Liver (tissue), 9 donors: ENCODE data around the gene PDGFA. TPM values are rescaled to one million over a fixed set of nuclear protein-coding genes. Genes with fewer than 3 reads are reported as not detected.

Experiments
- DNase-seq: peaks from one replicate; pipeline ENCODE4 v3.0.0-alpha.2; 2017; ENCODE audit warnings: low spot score
- H3K27ac ChIP-seq, 2 donors: one replicate each; pipeline ENCODE4 v1.7.0; 2013; ENCODE audit warnings: inconsistent platforms in 2 of 2, low read length in 2 of 2, control low read depth in 1 of 2, low read depth in 1 of 2, mild to moderate bottlenecking in 1 of 2
- H3K27me3 ChIP-seq, 4 donors: one replicate each; pipeline versions ENCODE4 v1.6.1 to v1.7.0; 2013; ENCODE audit warnings: low read length in 3 of 4, inconsistent platforms in 1 of 4, mild to moderate bottlenecking in 1 of 4, moderate library complexity in 1 of 4; ENCODE audit not compliant: control insufficient read depth in 4 of 4, insufficient read depth in 4 of 4
- H3K36me3 ChIP-seq, 4 donors: one replicate each; pipeline versions ENCODE4 v1.6.1 to v1.7.0; 2013; ENCODE audit warnings: low read length in 3 of 4, mild to moderate bottlenecking in 3 of 4, low read depth in 1 of 4, moderate library complexity in 1 of 4; ENCODE audit not compliant: control insufficient read depth in 4 of 4, insufficient read depth in 3 of 4
- H3K4me1 ChIP-seq, 4 donors: one replicate each; pipeline versions ENCODE4 v1.6.1 to v1.7.0; 2013; ENCODE audit warnings: low read length in 3 of 4, mild to moderate bottlenecking in 3 of 4, moderate library complexity in 1 of 4; ENCODE audit not compliant: control insufficient read depth in 4 of 4, insufficient read depth in 4 of 4
- H3K4me3 ChIP-seq, 3 donors: one replicate each; pipeline versions ENCODE4 v1.6.1 to v1.7.0; 2013; ENCODE audit warnings: low read length in 3 of 3, control low read depth in 1 of 3, low read depth in 1 of 3, mild to moderate bottlenecking in 1 of 3
- H3K9ac ChIP-seq, 2 donors: one replicate each; pipeline ENCODE4 v1.7.0; 2013; ENCODE audit warnings: low read length in 2 of 2, mild to moderate bottlenecking in 2 of 2, moderate library complexity in 2 of 2, control low read depth in 1 of 2, low read depth in 1 of 2
- H3K9me3 ChIP-seq, 4 donors: one replicate each; pipeline versions ENCODE4 v1.6.1 to v1.7.0; 2013; ENCODE audit warnings: low read length in 3 of 4; ENCODE audit not compliant: control insufficient read depth in 4 of 4
- EGR1 ChIP-seq, 2 donors: IDR thresholded peaks; 2 replicates each; pipeline ENCODE4 v1.6.1; 2016 to 2018; ENCODE audit warnings: antibody characterized with exemption in 2 of 2, low read depth in 2 of 2
- FOXA1 ChIP-seq: IDR thresholded peaks from 2 replicates; pipeline ENCODE4 v1.6.1; 2016; ENCODE audit warnings: antibody characterized with exemption
- FOXA2 ChIP-seq: IDR thresholded peaks from 2 replicates; pipeline ENCODE4 v1.6.1; 2016; ENCODE audit warnings: antibody characterized with exemption
- GABPA ChIP-seq, 2 donors: IDR thresholded peaks in 1 of 2; conservative IDR thresholded peaks in 1 of 2; 2 replicates each; pipeline ENCODE4 v1.6.1; 2016; ENCODE audit warnings: antibody characterized with exemption in 2 of 2, mild to moderate bottlenecking in 1 of 2, moderate library complexity in 1 of 2
- HNF4A ChIP-seq, 2 donors: conservative IDR thresholded peaks; 2 replicates each; pipeline ENCODE4 v1.6.1; 2016; ENCODE audit warnings: antibody characterized with exemption in 2 of 2, mild to moderate bottlenecking in 2 of 2
- HNF4G ChIP-seq: IDR thresholded peaks from 2 replicates; pipeline ENCODE4 v1.6.1; 2016; ENCODE audit warnings: antibody characterized with exemption
- JUND ChIP-seq, 2 donors: IDR thresholded peaks; 2 replicates each; pipeline ENCODE4 v1.6.1; 2016; ENCODE audit warnings: antibody characterized with exemption in 2 of 2
- NR2F2 ChIP-seq: IDR thresholded peaks from 2 replicates; pipeline ENCODE4 v1.6.1; 2016; ENCODE audit warnings: antibody characterized with exemption
- RAD21 ChIP-seq, 2 donors: IDR thresholded peaks; 2 replicates each; pipeline ENCODE4 v1.6.1; 2016; ENCODE audit warnings: antibody characterized with exemption in 2 of 2, mild to moderate bottlenecking in 2 of 2
- RXRA ChIP-seq, 2 donors: IDR thresholded peaks; 2 replicates each; pipeline ENCODE4 v1.6.1; 2017 to 2018; ENCODE audit warnings: antibody characterized with exemption in 2 of 2, mild to moderate bottlenecking in 1 of 2
- SP1 ChIP-seq: IDR thresholded peaks from 2 replicates; pipeline ENCODE4 v1.6.1; 2018; ENCODE audit warnings: antibody characterized with exemption, mild to moderate bottlenecking
- TAF1 ChIP-seq: conservative IDR thresholded peaks from 2 replicates; pipeline ENCODE4 v1.6.1; 2016; ENCODE audit warnings: antibody characterized with exemption, mild to moderate bottlenecking
- YY1 ChIP-seq: IDR thresholded peaks from 2 replicates; pipeline ENCODE4 v1.6.1; 2016; ENCODE audit warnings: antibody characterized with exemption, mild to moderate bottlenecking
- WGBS: extraction: QIAGEN DNeasy Blood & Tissue Kit; methylation state at CpG from one replicate; pipeline ENCODE4 v1.1.7; 2013; 5-methylcytosine and 5-hydroxymethylcytosine counted together
- polyA plus RNA-seq, 2 donors: library from polyadenylated mRNA; stranded (reverse) in 1 of 2; unstranded in 1 of 2; fragments of 200-250 nt in 1 of 2; fragments of >200 nt in 1 of 2; fragmentation: Nextera tagmentation in 1 of 2; extraction: Ambion mirVana in 1 of 2; gene quantifications; one replicate each; pipeline versions ENCODE4 v1.2.1 to v1.2.3, GENCODE V29; 2013 to 2015
- total RNA-seq, 2 donors: library from RNA; depleted of rRNA; stranded (reverse); fragments of >200 nt; gene quantifications; one replicate each; pipeline ENCODE4 v1.2.3, GENCODE V29; 2014
- TF ChIP-seq, protein P1 (sequence below): fragments of 150-350 bp; IDR thresholded peaks from 2 replicates; pipeline ENCODE4 v1.5.1; 2017; ENCODE audit warnings: improper control_type of control experiment, low read depth, low read length; ENCODE audit not compliant: missing input control
- TF ChIP-seq, protein P2 (sequence below): IDR thresholded peaks from 2 replicates; pipeline ENCODE4 v1.6.1; 2016; ENCODE audit warnings: antibody characterized with exemption
- TF ChIP-seq, protein P3 (sequence below): IDR thresholded peaks from 2 replicates; pipeline ENCODE4 v1.6.1; 2016; ENCODE audit warnings: antibody characterized with exemption
- TF ChIP-seq, protein P4 (sequence below): IDR thresholded peaks from 2 replicates; pipeline ENCODE4 v1.6.1; 2016; ENCODE audit warnings: antibody characterized with exemption
- TF ChIP-seq, protein P5 (sequence below): IDR thresholded peaks from 2 replicates; pipeline ENCODE4 v1.6.1; 2016; ENCODE audit warnings: antibody characterized with exemption, mild to moderate bottlenecking
- donor health status: healthy.
- donor health status: healthy.
- donor health status: healthy.
- donor health status: healthy.
- donor health status: healthy.

The PDGFA gene
- total and polyA plus RNA-seq, 4 donors = 1.4 to 5.1 (median 2.0) TPM

DNA sequence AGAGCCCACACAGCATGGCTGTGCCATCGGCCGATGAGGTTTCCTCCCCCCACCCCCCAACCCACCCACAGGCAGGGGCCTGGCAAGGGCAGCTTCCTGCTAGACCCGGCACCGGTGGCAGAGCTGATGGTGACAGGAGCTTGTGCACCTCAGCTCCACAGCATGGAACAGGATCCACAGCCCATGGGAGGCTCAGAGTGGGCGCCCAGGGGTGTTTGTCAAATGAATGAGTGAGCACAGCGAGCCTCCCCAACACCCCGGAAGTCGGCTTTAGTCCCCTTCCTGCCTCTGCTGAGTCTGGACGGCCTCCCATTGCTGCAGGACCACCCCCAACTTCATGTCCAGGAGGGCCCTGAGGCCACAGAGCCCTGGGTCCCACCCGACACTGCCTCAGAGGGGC, 68.9 kb downstream of the PDGFA start:
- no peak overlapping the region for H3K27ac ChIP-seq
- no peaks in the 10 kb centered on the region for H3K9me3 ChIP-seq
- H3K27me3 ChIP-seq = peaks cover 0 to 2% (median 0%) of the 10 kb centered on the region in 4 donors
- H3K9ac ChIP-seq = no peak overlapping the region
- H3K36me3 ChIP-seq = no peaks in the 10 kb centered on the region
- no peak overlapping the region for H3K4me3 ChIP-seq
- H3K4me1 ChIP-seq = no peaks in the 10 kb centered on the region
- no peak for DNase-seq
- TF ChIP-seq, protein P1, sequence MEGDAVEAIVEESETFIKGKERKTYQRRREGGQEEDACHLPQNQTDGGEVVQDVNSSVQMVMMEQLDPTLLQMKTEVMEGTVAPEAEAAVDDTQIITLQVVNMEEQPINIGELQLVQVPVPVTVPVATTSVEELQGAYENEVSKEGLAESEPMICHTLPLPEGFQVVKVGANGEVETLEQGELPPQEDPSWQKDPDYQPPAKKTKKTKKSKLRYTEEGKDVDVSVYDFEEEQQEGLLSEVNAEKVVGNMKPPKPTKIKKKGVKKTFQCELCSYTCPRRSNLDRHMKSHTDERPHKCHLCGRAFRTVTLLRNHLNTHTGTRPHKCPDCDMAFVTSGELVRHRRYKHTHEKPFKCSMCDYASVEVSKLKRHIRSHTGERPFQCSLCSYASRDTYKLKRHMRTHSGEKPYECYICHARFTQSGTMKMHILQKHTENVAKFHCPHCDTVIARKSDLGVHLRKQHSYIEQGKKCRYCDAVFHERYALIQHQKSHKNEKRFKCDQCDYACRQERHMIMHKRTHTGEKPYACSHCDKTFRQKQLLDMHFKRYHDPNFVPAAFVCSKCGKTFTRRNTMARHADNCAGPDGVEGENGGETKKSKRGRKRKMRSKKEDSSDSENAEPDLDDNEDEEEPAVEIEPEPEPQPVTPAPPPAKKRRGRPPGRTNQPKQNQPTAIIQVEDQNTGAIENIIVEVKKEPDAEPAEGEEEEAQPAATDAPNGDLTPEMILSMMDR = no peak
- TF ChIP-seq, protein P2, sequence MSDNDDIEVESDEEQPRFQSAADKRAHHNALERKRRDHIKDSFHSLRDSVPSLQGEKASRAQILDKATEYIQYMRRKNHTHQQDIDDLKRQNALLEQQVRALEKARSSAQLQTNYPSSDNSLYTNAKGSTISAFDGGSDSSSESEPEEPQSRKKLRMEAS = no peak
- TF ChIP-seq NR2F2 (no peak), TAF1 (no peak), YY1 (no peak), GABPA (IDR thresholded peaks at IDR 0.05 in 1 of 2, conservative IDR thresholded peaks at IDR 0.05 in 1 of 2) (no peak), SP1 (no peak), FOXA2 (no peak), JUND (IDR thresholded peaks at IDR 0.05) (no peak), FOXA1 (no peak), EGR1 (IDR thresholded peaks at IDR 0.05; ENCODE audit: low read depth in 2 of 2) (no peak), RXRA (IDR thresholded peaks at IDR 0.05) (no peak), RAD21 (IDR thresholded peaks at IDR 0.05) (no peak), HNF4A (conservative IDR thresholded peaks at IDR 0.05) (no peak), HNF4G (no peak)
- TF ChIP-seq, protein P3, sequence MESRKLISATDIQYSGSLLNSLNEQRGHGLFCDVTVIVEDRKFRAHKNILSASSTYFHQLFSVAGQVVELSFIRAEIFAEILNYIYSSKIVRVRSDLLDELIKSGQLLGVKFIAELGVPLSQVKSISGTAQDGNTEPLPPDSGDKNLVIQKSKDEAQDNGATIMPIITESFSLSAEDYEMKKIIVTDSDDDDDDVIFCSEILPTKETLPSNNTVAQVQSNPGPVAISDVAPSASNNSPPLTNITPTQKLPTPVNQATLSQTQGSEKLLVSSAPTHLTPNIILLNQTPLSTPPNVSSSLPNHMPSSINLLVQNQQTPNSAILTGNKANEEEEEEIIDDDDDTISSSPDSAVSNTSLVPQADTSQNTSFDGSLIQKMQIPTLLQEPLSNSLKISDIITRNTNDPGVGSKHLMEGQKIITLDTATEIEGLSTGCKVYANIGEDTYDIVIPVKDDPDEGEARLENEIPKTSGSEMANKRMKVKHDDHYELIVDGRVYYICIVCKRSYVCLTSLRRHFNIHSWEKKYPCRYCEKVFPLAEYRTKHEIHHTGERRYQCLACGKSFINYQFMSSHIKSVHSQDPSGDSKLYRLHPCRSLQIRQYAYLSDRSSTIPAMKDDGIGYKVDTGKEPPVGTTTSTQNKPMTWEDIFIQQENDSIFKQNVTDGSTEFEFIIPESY = no peak
- TF ChIP-seq, protein P4, sequence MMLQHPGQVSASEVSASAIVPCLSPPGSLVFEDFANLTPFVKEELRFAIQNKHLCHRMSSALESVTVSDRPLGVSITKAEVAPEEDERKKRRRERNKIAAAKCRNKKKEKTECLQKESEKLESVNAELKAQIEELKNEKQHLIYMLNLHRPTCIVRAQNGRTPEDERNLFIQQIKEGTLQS = no peak
- TF ChIP-seq, protein P5, sequence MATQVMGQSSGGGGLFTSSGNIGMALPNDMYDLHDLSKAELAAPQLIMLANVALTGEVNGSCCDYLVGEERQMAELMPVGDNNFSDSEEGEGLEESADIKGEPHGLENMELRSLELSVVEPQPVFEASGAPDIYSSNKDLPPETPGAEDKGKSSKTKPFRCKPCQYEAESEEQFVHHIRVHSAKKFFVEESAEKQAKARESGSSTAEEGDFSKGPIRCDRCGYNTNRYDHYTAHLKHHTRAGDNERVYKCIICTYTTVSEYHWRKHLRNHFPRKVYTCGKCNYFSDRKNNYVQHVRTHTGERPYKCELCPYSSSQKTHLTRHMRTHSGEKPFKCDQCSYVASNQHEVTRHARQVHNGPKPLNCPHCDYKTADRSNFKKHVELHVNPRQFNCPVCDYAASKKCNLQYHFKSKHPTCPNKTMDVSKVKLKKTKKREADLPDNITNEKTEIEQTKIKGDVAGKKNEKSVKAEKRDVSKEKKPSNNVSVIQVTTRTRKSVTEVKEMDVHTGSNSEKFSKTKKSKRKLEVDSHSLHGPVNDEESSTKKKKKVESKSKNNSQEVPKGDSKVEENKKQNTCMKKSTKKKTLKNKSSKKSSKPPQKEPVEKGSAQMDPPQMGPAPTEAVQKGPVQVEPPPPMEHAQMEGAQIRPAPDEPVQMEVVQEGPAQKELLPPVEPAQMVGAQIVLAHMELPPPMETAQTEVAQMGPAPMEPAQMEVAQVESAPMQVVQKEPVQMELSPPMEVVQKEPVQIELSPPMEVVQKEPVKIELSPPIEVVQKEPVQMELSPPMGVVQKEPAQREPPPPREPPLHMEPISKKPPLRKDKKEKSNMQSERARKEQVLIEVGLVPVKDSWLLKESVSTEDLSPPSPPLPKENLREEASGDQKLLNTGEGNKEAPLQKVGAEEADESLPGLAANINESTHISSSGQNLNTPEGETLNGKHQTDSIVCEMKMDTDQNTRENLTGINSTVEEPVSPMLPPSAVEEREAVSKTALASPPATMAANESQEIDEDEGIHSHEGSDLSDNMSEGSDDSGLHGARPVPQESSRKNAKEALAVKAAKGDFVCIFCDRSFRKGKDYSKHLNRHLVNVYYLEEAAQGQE = no peak
- WGBS = 62% methylated on average over 10 of the region's 10 CpGs
